ENCODE data around the gene NOD2.

The NOD2 gene

GRCh38 chr16:50692999-50693781, at the start of gene NOD2:
Gene NOD2, plus strand, starts transcription at chr16:50693606. Its CDS starts 5,890 bp downstream, at chr16:50699496.
- Histone ChIP-seq H3K4me1 (ENCODE audit: control insufficient read depth, insufficient read depth, low read length) (peaks cover 27% of the 10 kb centered on the region), H3K27me3 (replicated peaks; ENCODE audit: control insufficient read depth, insufficient read depth, low read length) (peaks cover 7% of the 10 kb centered on the region), H3K9me3 (ENCODE audit: control insufficient read depth, low read length) (no peaks in the 10 kb centered on the region), H3K4me3 (ENCODE audit: low read length) (peak within 1 kb of the TSS; percentile 61), H3K9ac (ENCODE audit: low read length) (peak within 1 kb of the TSS; percentile 45), H3K36me3 (ENCODE audit: control insufficient read depth, insufficient read depth, low read length, severe bottlenecking) (no peaks in the 10 kb centered on the region)
- no peak for DNase-seq (ENCODE audit: low read depth)

- DNase-seq (ENCODE audit: low read depth) = no peak
- H3K36me3 ChIP-seq (ENCODE audit: control insufficient read depth, insufficient read depth, low read length, severe bottlenecking) = no peaks in the 10 kb centered on the region
- H3K9ac ChIP-seq (ENCODE audit: low read length) = no peak overlapping the region
- peaks cover 9% of the 10 kb centered on the region for H3K9me3 ChIP-seq (ENCODE audit: control insufficient read depth, low read length)
- no peak overlapping the region for H3K4me3 ChIP-seq (ENCODE audit: low read length)
- no peaks in the 10 kb centered on the region for H3K4me1 ChIP-seq (ENCODE audit: control insufficient read depth, insufficient read depth, low read length)
- peaks cover 57% of the 10 kb centered on the region for H3K27me3 ChIP-seq (replicated peaks; ENCODE audit: control insufficient read depth, insufficient read depth, low read length)
Observed at GRCh38 chr16:50644245-50644644, 49.2 kb upstream of the NOD2 start.

GRCh38 chr16:50644729-50645128, 48.7 kb upstream of the NOD2 start:
- peaks cover 9% of the 10 kb centered on the region for H3K9me3 ChIP-seq (ENCODE audit: control insufficient read depth, low read length)
- peak; percentile 30 for DNase-seq (ENCODE audit: low read depth)
- peaks cover 57% of the 10 kb centered on the region for H3K27me3 ChIP-seq (replicated peaks; ENCODE audit: control insufficient read depth, insufficient read depth, low read length)
- H3K4me3 ChIP-seq (ENCODE audit: low read length) = no peak overlapping the region
- no peak overlapping the region for H3K9ac ChIP-seq (ENCODE audit: low read length)
- no peaks in the 10 kb centered on the region for H3K4me1 ChIP-seq (ENCODE audit: control insufficient read depth, insufficient read depth, low read length)
- H3K36me3 ChIP-seq (ENCODE audit: control insufficient read depth, insufficient read depth, low read length, severe bottlenecking) = no peaks in the 10 kb centered on the region

- H3K9ac ChIP-seq (ENCODE audit: low read length) = no peak overlapping the region
- peaks cover 57% of the 10 kb centered on the region for H3K27me3 ChIP-seq (replicated peaks; ENCODE audit: control insufficient read depth, insufficient read depth, low read length)
- H3K9me3 ChIP-seq (ENCODE audit: control insufficient read depth, low read length) = peaks cover 9% of the 10 kb centered on the region
- no peak for DNase-seq (ENCODE audit: low read depth)
- H3K4me1 ChIP-seq (ENCODE audit: control insufficient read depth, insufficient read depth, low read length) = no peaks in the 10 kb centered on the region
- H3K36me3 ChIP-seq (ENCODE audit: control insufficient read depth, insufficient read depth, low read length, severe bottlenecking) = no peaks in the 10 kb centered on the region
- no peak overlapping the region for H3K4me3 ChIP-seq (ENCODE audit: low read length)
Observed at GRCh38 chr16:50645563-50646220, 47.7 kb upstream of the NOD2 start.

GRCh38 chr16:50646345-50646744, 47.1 kb upstream of the NOD2 start:
- no peak for DNase-seq (ENCODE audit: low read depth)
- H3K36me3 ChIP-seq (ENCODE audit: control insufficient read depth, insufficient read depth, low read length, severe bottlenecking) = no peaks in the 10 kb centered on the region
- H3K9me3 ChIP-seq (ENCODE audit: control insufficient read depth, low read length) = peaks cover 9% of the 10 kb centered on the region
- H3K4me3 ChIP-seq (ENCODE audit: low read length) = no peak overlapping the region
- H3K9ac ChIP-seq (ENCODE audit: low read length) = no peak overlapping the region
- H3K4me1 ChIP-seq (ENCODE audit: control insufficient read depth, insufficient read depth, low read length) = no peaks in the 10 kb centered on the region
- H3K27me3 ChIP-seq (replicated peaks; ENCODE audit: control insufficient read depth, insufficient read depth, low read length) = peaks cover 57% of the 10 kb centered on the region

GRCh38 chr16:50651835-50652438, 41.5 kb upstream of the NOD2 start:
- Histone ChIP-seq H3K4me3 (ENCODE audit: low read length) (no peak overlapping the region), H3K36me3 (ENCODE audit: control insufficient read depth, insufficient read depth, low read length, severe bottlenecking) (no peaks in the 10 kb centered on the region), H3K4me1 (ENCODE audit: control insufficient read depth, insufficient read depth, low read length) (no peaks in the 10 kb centered on the region), H3K9ac (ENCODE audit: low read length) (no peak overlapping the region), H3K9me3 (ENCODE audit: control insufficient read depth, low read length) (peaks cover 4% of the 10 kb centered on the region), H3K27me3 (replicated peaks; ENCODE audit: control insufficient read depth, insufficient read depth, low read length) (peaks cover 35% of the 10 kb centered on the region)
- no peak for DNase-seq (ENCODE audit: low read depth)

GRCh38 chr16:50652836-50653425, 40.5 kb upstream of the NOD2 start:
- Histone ChIP-seq H3K9me3 (ENCODE audit: control insufficient read depth, low read length) (peaks cover 4% of the 10 kb centered on the region), H3K27me3 (replicated peaks; ENCODE audit: control insufficient read depth, insufficient read depth, low read length) (peaks cover 27% of the 10 kb centered on the region), H3K4me3 (ENCODE audit: low read length) (no peak overlapping the region), H3K9ac (ENCODE audit: low read length) (no peak overlapping the region), H3K4me1 (ENCODE audit: control insufficient read depth, insufficient read depth, low read length) (no peaks in the 10 kb centered on the region), H3K36me3 (ENCODE audit: control insufficient read depth, insufficient read depth, low read length, severe bottlenecking) (no peaks in the 10 kb centered on the region)
- DNase-seq (ENCODE audit: low read depth) = no peak

- H3K27me3 ChIP-seq (replicated peaks; ENCODE audit: control insufficient read depth, insufficient read depth, low read length) = peaks cover 17% of the 10 kb centered on the region
- H3K9me3 ChIP-seq (ENCODE audit: control insufficient read depth, low read length) = peaks cover 1% of the 10 kb centered on the region
- H3K36me3 ChIP-seq (ENCODE audit: control insufficient read depth, insufficient read depth, low read length, severe bottlenecking) = no peaks in the 10 kb centered on the region
- DNase-seq (ENCODE audit: low read depth) = no peak
- no peak overlapping the region for H3K9ac ChIP-seq (ENCODE audit: low read length)
- H3K4me3 ChIP-seq (ENCODE audit: low read length) = no peak overlapping the region
- no peaks in the 10 kb centered on the region for H3K4me1 ChIP-seq (ENCODE audit: control insufficient read depth, insufficient read depth, low read length)
Observed at GRCh38 chr16:50653633-50654519, 39.5 kb upstream of the NOD2 start.

GRCh38 chr16:50655558-50656055, 37.8 kb upstream of the NOD2 start:
- H3K9me3 ChIP-seq (ENCODE audit: control insufficient read depth, low read length) = no peaks in the 10 kb centered on the region
- H3K27me3 ChIP-seq (replicated peaks; ENCODE audit: control insufficient read depth, insufficient read depth, low read length) = peaks cover 16% of the 10 kb centered on the region
- H3K4me3 ChIP-seq (ENCODE audit: low read length) = no peak overlapping the region
- H3K9ac ChIP-seq (ENCODE audit: low read length) = no peak overlapping the region
- H3K36me3 ChIP-seq (ENCODE audit: control insufficient read depth, insufficient read depth, low read length, severe bottlenecking) = no peaks in the 10 kb centered on the region
- no peaks in the 10 kb centered on the region for H3K4me1 ChIP-seq (ENCODE audit: control insufficient read depth, insufficient read depth, low read length)
- DNase-seq (ENCODE audit: low read depth) = no peak

- H3K4me1 ChIP-seq (ENCODE audit: control insufficient read depth, insufficient read depth, low read length) = no peaks in the 10 kb centered on the region
- no peak overlapping the region for H3K9ac ChIP-seq (ENCODE audit: low read length)
- no peaks in the 10 kb centered on the region for H3K36me3 ChIP-seq (ENCODE audit: control insufficient read depth, insufficient read depth, low read length, severe bottlenecking)
- no peak for DNase-seq (ENCODE audit: low read depth)
- peaks cover 3% of the 10 kb centered on the region for H3K9me3 ChIP-seq (ENCODE audit: control insufficient read depth, low read length)
- no peak overlapping the region for H3K4me3 ChIP-seq (ENCODE audit: low read length)
- peaks cover 21% of the 10 kb centered on the region for H3K27me3 ChIP-seq (replicated peaks; ENCODE audit: control insufficient read depth, insufficient read depth, low read length)
Observed at GRCh38 chr16:50657241-50657640, 36.2 kb upstream of the NOD2 start.
